Natural killer cell (primary cell): ENCODE data around the gene REX1BD. TPM values are rescaled to one million over a fixed set of nuclear protein-coding genes. Genes with fewer than 3 reads are reported as not detected.

Source experiments
- ATAC-seq, 3 donors: fragments of 150-1000 bp in 2 of 3; fragments of 200-7000 bp in 1 of 3; cut with Tn5 transposase; 1 replicate in 1 of 3; 2 replicates in 2 of 3; pipeline ENCODE4 v1.10.0; 2021; ENCODE audit warnings: mild to moderate bottlenecking in 2 of 3, moderate library complexity in 2 of 3
- DNase-seq, 2 donors: peaks; one replicate each; pipeline versions ENCODE4 v3.0.0 to v3.0.0-alpha.2; 2013 to 2021; ENCODE audit warnings: mixed read lengths in 1 of 2
- H3K27ac ChIP-seq: one replicate; pipeline ENCODE4 v1.5.1; 2013; ENCODE audit warnings: mild to moderate bottlenecking, low read length
- H3K27me3 ChIP-seq: one replicate; pipeline ENCODE4 v1.6.1; 2013; ENCODE audit warnings: low read length; ENCODE audit not compliant: control insufficient read depth, insufficient read depth
- H3K36me3 ChIP-seq: one replicate; pipeline ENCODE4 v1.6.1; 2013; ENCODE audit warnings: low read length; ENCODE audit not compliant: control insufficient read depth, insufficient read depth
- H3K4me1 ChIP-seq: one replicate; pipeline ENCODE4 v1.6.1; 2013; ENCODE audit warnings: low read length; ENCODE audit not compliant: control insufficient read depth, insufficient read depth
- H3K4me3 ChIP-seq: one replicate; pipeline ENCODE4 v1.5.1; 2013; ENCODE audit warnings: low read length
- H3K9me3 ChIP-seq: one replicate; pipeline ENCODE4 v1.6.1; 2013; ENCODE audit warnings: low read length; ENCODE audit not compliant: control insufficient read depth, insufficient read depth
- H3K27ac Mint-ChIP-seq, 2 donors: one replicate each; pipeline ENCODE4 v1.8.0; 2022; ENCODE audit warnings: mild to moderate bottlenecking in 2 of 2, mixed read lengths in 2 of 2, moderate library complexity in 1 of 2
- H3K27me3 Mint-ChIP-seq, 2 donors: one replicate each; pipeline ENCODE4 v1.8.0; 2022; ENCODE audit warnings: low read depth in 2 of 2, mixed read lengths in 2 of 2
- H3K36me3 Mint-ChIP-seq: one replicate; pipeline ENCODE4 v1.8.0; 2022; ENCODE audit warnings: mixed read lengths
- H3K4me1 Mint-ChIP-seq, 2 donors: one replicate each; pipeline ENCODE4 v1.8.0; 2022; ENCODE audit warnings: mixed read lengths in 2 of 2
- H3K4me3 Mint-ChIP-seq: one replicate; pipeline ENCODE4 v1.8.0; 2022; ENCODE audit warnings: mild to moderate bottlenecking, moderate library complexity, mixed read lengths
- H3K9me3 Mint-ChIP-seq, 2 donors: one replicate each; pipeline ENCODE4 v1.8.0; 2022; ENCODE audit warnings: mixed read lengths in 2 of 2
- CTCF ChIP-seq: fragments of 200-600 bp; IDR thresholded peaks from one replicate; pipeline ENCODE4 v1.8.0; 2022; ENCODE audit warnings: antibody characterized with exemption
- WGBS: methylation state at CpG from one replicate; pipeline ENCODE4 v1.1.7; 2013; ENCODE audit warnings: missing lambda C conversion rate; ENCODE audit not compliant: insufficient coverage; 5-methylcytosine and 5-hydroxymethylcytosine counted together
- intact Hi-C: fragments of 100-400 bp; cut with micrococcal nuclease; formaldehyde crosslinking; loops from one replicate; pipeline ENCODE4 v1.14.2; 2022
- total RNA-seq, 4 donors: library from RNA; stranded (reverse); fragments of 120-200 nt in 1 of 4; gene quantifications; one replicate each; pipeline versions ENCODE4 v1.2.3 to v1.2.4, GENCODE V29; 2013 to 2022

Gene REX1BD
- total RNA-seq, 3 donors from 2014 or later (not counting 1 experiment from before 2014, with no cell fraction given) = 80.6 to 86.9 (median 85.3) TPM

GRCh38 chr19:18608102-18608804 is 19.7 kb downstream of the REX1BD start:
- Mint-ChIP-seq H3K9me3 (no peaks in the 10 kb centered on the region), H3K27ac (no peak overlapping the region), H3K4me3 (no peak overlapping the region), H3K4me1 (peaks cover 9 to 27% of the 10 kb centered on the region in 2 donors), H3K36me3 (no peaks in the 10 kb centered on the region), H3K27me3 (peaks cover 39 to 56% of the 10 kb centered on the region in 2 donors)
- Histone ChIP-seq H3K4me1 (peaks cover 29% of the 10 kb centered on the region), H3K9me3 (no peaks in the 10 kb centered on the region), H3K4me3 (no peak overlapping the region), H3K27ac (no peak overlapping the region), H3K27me3 (peaks cover 60% of the 10 kb centered on the region), H3K36me3 (no peaks in the 10 kb centered on the region)
- intact Hi-C loops = no loop called here
- DNase-seq (no peak), ATAC-seq (no peak)
- TF ChIP-seq CTCF = no peak
- 27% methylated on average over 5 of the region's 5 CpGs for WGBS

GRCh38 chr19:18608805-18609716 is 20.5 kb downstream of the REX1BD start:
- H3K27me3 Mint-ChIP-seq = peaks cover 40 to 61% of the 10 kb centered on the region in 2 donors
- intact Hi-C loops = no loop called here
- no peak overlapping the region for H3K27ac ChIP-seq

GRCh38 chr19:18609717-18610051 is 21.1 kb downstream of the REX1BD start:
- H3K4me3 Mint-ChIP-seq = no peak overlapping the region
- no peaks in the 10 kb centered on the region for H3K9me3 ChIP-seq
- H3K27ac ChIP-seq = no peak overlapping the region
- no peaks in the 10 kb centered on the region for H3K36me3 ChIP-seq
- TF ChIP-seq CTCF = no peak
- peaks cover 60% of the 10 kb centered on the region for H3K27me3 ChIP-seq
- H3K4me3 ChIP-seq = no peak overlapping the region
- H3K4me1 Mint-ChIP-seq = peaks cover 9 to 33% of the 10 kb centered on the region in 2 donors
- H3K27me3 Mint-ChIP-seq = peaks cover 42 to 62% of the 10 kb centered on the region in 2 donors
- H3K4me1 ChIP-seq = peaks cover 32% of the 10 kb centered on the region
- H3K27ac Mint-ChIP-seq = no peak overlapping the region
- ATAC-seq (no peak), DNase-seq (no peak)
- intact Hi-C loops = no loop called here
- WGBS = 18% methylated on average over 1 of the region's 2 CpGs
- no peaks in the 10 kb centered on the region for H3K9me3 Mint-ChIP-seq
- no peaks in the 10 kb centered on the region for H3K36me3 Mint-ChIP-seq

More at GRCh38 chr19:18608805-18609716, 20.5 kb downstream of the REX1BD start:
- no peak for ATAC-seq
- H3K4me3 Mint-ChIP-seq = no peak overlapping the region
- H3K36me3 ChIP-seq = no peaks in the 10 kb centered on the region
- H3K36me3 Mint-ChIP-seq = no peaks in the 10 kb centered on the region
- no peak overlapping the region for H3K4me3 ChIP-seq
- WGBS = 41% methylated on average over 8 of the region's 9 CpGs
- peaks cover 32% of the 10 kb centered on the region for H3K4me1 ChIP-seq
- peaks cover 63% of the 10 kb centered on the region for H3K27me3 ChIP-seq
- peaks cover 9 to 33% of the 10 kb centered on the region in 2 donors for H3K4me1 Mint-ChIP-seq
- H3K27ac Mint-ChIP-seq = no peak overlapping the region
- H3K9me3 Mint-ChIP-seq = no peaks in the 10 kb centered on the region
- no peak for TF ChIP-seq CTCF
- DNase-seq = no peak
- H3K9me3 ChIP-seq = no peaks in the 10 kb centered on the region
